VCaP (cell line): ENCODE results near the gene ELF1.
A peak's percentile ranks its signal among the peaks of the same experiment; 100 is the strongest.

Source experiments
- H3K27ac ChIP-seq: fragments of 450-650 bp; 2 replicates; pipeline ENCODE4 v1.5.1; 2017
- TF ChIP-seq, protein P1 (sequence below): fragments of 450-650 bp; conservative IDR thresholded peaks from 2 replicates; pipeline ENCODE4 v1.5.1; 2017; ENCODE audit warnings: mild to moderate bottlenecking, moderate library complexity

The ELF1 gene

GRCh38 chr13:40958655-40959054 is 60.5 kb downstream of the ELF1 start:
- H3K27ac ChIP-seq = no peak overlapping the region
- TF ChIP-seq, protein P1, sequence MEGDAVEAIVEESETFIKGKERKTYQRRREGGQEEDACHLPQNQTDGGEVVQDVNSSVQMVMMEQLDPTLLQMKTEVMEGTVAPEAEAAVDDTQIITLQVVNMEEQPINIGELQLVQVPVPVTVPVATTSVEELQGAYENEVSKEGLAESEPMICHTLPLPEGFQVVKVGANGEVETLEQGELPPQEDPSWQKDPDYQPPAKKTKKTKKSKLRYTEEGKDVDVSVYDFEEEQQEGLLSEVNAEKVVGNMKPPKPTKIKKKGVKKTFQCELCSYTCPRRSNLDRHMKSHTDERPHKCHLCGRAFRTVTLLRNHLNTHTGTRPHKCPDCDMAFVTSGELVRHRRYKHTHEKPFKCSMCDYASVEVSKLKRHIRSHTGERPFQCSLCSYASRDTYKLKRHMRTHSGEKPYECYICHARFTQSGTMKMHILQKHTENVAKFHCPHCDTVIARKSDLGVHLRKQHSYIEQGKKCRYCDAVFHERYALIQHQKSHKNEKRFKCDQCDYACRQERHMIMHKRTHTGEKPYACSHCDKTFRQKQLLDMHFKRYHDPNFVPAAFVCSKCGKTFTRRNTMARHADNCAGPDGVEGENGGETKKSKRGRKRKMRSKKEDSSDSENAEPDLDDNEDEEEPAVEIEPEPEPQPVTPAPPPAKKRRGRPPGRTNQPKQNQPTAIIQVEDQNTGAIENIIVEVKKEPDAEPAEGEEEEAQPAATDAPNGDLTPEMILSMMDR = no peak

DNA sequence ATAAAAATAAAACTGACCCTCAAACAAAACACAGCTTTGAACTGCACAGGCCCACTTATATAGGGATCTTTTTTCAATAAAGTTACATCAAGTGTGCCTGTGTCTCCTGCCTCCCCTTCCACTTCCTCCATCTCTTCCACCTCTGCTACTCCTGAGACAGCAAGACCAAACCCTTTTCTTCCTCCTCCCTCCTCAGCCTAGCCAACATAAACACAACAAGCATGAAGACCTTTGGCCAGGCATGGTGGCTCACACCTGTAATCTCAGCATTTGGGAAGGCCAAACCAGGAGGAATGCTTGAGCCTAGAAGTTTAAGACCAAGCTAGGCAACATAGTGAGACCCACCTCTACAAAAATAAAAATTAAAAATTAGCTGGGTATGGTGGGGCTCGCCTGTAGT is 72.6 kb downstream of the ELF1 start:
- TF ChIP-seq, protein P1 = no peak

DNA sequence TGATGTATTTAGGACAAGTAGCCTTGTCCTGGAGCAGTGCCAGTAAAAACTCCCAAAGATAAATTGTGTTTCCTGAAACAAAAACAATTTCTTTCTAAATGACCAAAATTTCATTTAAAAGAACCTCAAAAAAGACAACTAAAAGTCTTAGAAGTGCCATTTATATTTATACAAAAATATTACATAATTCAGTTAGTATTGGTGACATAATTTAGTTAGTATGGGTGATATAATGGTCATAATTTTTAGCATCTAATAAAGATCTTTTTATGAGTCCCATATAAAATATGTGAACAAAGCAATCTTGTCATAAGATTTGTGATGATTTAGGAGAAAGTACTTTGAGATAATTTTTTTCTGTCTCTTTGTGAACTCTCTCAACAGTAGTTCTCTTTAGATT is 76.0 kb downstream of the ELF1 start:
- TF ChIP-seq, protein P1 = no peak
- H3K27ac ChIP-seq = no peak overlapping the region

More for the DNA sequence above, 72.6 kb downstream of the ELF1 start:
- no peak overlapping the region for H3K27ac ChIP-seq

GRCh38 chr13:40941581-40941980 is 77.5 kb downstream of the ELF1 start:
- H3K27ac ChIP-seq = peak overlapping the region; percentile 61
- TF ChIP-seq, protein P1 = no peak

GRCh38 chr13:40940841-40941240 is 78.3 kb downstream of the ELF1 start:
- TF ChIP-seq, protein P1 = no peak
- peak overlapping the region; percentile 61 for H3K27ac ChIP-seq

DNA sequence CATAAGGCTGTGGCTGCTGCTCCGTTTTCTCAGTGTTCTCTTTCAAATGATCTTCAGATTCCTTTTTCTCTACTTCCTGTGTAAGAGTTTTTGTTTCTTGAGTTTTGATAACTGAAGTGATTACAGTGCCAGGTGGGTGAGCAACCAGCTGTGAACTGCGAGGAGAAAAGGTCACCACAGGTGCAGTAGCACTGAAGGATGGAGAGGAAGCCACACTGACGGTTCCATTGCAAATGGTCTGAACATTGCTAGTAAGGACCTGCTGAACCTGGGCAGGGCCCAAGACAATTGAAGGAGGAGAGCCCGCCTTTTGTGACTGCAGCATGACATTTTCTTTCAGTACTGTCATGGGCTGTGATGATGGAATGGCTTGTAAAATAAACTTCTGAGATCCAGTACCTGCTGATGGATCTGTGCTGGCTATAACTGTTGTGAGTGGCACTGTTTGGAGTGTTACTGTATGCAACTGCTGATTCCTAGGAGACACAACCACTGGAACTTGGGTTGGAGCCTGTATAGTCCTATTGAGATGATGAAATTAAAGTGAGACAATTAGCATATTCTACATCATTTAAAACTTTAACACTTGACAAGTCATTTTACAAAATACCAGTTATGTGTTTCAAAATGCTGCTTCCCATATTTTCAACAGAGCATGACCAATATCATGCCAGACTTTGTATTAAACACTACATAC is 85.5 kb downstream of the ELF1 start:
- no peak overlapping the region for H3K27ac ChIP-seq
- TF ChIP-seq, protein P1 = no peak

DNA sequence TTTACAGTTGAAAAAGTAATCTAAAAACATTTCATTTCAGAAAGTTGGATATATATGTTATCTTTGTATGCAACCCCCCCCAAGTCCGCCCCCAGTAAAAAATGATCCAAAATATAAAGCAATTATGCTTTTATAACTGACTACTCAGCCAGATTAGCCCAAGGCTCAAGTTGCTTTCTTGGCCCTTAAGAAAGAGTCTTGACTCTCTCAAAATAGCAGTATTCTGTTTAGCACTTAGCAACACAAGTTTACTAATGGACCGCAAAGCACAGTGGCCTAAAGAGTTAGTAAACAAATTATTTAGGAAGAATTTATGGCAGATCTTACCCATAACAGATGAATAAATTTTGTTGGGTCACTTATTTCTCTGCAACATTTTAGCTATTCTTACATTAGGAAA is 86.9 kb downstream of the ELF1 start:
- TF ChIP-seq, protein P1 = no peak
- no peak overlapping the region for H3K27ac ChIP-seq
